Raji (cell line): ENCODE results near the gene AGBL1.

ENCODE experiments used
- POLR2A ChIP-seq: IDR thresholded peaks from 2 replicates; pipeline ENCODE4 v1.6.1; 2011; ENCODE audit warnings: low read depth, low read length, control low read depth; ENCODE audit not compliant: insufficient read depth

The AGBL1 gene

DNA sequence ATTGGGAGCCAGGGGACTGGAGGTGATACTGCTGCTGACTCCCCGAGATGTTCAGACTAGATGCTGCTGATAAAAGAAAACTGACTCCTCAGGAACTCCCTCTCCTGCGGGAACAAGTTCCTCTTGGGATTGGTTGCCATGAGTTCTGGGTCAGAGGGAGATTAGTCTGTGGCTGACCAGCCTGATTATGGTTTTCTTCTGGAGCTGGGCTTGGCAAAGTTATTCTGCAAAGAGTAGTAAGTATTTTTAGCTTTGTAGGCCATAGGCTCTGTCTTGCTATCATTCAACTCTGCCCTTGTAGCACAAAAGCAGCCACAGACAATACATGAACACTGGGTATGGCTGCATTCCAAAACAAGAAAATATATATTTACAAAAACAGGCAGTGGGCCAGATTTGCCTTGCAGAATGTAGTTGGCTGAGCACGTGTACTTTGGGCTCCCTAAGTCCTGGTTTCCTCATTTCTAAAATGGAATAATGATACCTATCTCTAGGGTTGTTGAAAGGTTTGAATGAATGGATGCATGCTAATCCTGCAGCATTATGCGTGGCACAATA lies 796.8 kb downstream of the AGBL1 start:
- no peak for TF ChIP-seq POLR2A

DNA sequence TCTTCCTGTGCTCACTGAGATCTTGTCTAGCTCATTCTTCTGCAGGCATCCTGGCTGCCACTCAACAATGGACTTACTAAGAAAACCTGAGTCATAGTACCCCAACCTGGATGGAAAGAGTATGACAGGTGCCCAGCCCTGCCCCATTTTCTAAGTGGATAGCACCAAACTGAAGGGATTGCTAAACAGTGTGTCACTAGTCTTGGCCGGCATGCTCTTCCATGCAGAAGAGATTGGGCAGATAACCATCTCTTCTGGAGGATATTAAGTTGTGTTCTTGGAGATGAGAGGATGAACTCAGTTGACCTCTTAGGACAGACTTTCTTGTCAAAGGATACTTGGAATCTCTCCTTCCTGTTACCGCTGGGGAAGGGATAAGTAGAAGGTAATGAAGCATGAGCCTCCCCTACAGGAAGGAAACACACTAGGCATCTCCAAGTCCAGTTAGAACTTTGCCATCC lies 797.5 kb downstream of the AGBL1 start:
- TF ChIP-seq POLR2A, result no peak

DNA sequence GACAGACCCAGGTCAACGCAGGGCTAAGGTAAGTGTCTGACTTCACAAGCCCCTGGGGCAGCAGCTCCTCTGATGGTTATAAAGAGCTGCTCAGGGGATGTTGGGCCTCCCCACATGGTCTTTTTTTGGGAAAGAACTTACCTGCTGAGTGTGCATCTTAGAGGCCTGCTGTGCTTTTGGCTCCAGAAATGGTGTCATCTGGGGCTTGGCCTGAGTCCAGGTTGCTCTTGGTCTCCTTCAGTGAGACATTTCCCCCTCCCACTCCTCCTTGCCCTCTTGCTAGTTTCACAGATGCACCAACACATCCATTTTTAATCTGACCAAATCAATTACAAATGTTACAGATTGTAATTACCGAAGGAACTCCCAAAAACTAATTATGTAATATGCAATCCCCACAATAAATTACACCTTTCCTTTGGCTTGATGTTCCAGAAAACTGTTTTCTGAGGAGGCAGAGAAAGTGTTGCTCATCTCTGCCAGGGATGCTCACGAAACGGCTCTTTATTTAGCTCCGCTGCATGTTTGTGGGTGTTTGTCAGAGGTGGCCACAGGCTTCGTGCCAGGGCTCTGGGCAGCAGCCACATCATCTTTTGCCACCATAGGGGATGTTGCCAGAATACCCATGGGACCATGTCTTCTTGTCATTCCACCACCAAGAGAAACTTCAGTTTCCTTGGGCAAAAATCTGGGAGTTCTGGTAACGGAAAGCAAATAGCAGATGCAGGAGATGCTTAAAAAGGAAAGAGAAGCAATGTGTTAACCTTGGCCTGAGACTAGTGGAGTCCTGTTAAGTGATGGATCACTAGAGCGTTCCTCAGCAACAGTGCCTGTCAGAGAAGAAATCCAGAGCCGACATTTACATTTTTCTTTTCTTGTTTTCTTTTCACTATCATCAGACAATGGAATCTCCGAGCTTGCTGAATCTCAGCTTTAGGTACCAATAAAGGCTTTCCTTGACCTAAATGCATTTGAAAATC lies 799.9 kb downstream of the AGBL1 start:
- no peak for TF ChIP-seq POLR2A

DNA sequence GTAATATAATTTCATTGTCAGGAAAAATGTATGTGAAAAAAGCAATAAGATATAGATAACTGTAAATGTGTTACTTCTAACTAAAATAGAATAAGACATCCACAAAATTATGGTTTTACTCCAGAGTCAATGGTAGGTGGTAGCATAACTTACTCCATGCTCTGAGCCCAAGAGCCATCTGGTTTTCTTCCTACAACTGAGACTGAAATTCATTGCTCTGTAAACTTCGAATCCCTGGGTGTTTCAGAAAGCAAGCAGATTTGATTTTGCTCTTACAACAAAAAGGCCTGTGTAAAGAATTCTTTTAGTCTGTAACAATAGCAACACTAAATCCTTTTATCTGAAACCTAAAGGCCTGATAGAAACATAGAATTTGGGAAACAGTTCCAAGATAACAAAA lies 805.9 kb downstream of the AGBL1 start:
- no peak for TF ChIP-seq POLR2A

DNA sequence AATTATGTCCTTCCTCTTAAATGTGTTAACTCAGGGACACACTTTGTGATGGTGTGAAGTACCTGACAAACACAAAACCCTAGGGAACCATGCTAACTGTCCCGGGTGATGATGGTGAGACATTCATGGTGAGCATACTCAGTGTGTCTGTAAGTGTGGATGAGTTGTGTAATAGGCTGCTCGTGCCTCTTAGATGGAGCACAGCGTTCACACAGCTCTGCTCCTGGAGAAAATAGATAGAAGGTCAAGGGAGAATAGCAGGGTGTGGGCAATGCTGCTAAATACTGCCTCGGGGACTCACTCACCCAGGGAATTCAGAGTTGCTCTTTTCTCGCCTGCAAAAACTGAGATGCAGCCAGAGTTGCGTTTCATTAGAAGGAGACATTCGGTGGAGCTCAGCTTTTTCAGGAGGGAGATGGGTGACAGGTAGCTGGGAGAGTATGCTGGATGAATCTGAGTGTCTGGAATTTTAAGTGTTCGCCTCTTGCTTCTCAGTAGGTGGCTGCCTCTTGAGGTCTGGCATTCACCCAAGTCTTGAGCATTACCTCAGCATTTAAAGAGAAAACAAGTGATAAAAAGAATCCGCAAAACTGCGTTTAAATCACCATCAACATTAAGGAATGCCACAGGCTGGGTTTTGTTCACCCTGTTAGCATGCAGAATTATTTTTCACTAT lies 813.2 kb downstream of the AGBL1 start:
- no peak for TF ChIP-seq POLR2A

DNA sequence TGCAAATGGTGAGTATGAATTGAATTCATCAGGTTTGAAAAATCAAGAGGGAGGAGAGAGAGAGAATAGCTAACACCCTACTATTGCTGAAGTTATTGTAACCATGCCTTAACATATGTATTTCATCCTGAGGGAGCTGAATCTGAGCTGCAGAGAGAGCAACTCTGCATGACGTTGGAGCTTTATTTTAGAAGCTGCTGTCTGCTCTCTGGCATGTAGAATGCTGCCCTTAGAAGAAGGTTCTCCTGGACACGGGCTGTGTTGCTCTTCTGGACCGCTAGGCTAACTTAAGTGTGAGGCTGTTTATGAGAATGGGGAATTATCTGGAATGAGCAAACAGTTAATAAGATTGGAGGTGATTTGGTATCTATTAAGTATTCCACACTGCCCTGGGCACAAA lies 814.6 kb downstream of the AGBL1 start:
- TF ChIP-seq POLR2A, result no peak

DNA sequence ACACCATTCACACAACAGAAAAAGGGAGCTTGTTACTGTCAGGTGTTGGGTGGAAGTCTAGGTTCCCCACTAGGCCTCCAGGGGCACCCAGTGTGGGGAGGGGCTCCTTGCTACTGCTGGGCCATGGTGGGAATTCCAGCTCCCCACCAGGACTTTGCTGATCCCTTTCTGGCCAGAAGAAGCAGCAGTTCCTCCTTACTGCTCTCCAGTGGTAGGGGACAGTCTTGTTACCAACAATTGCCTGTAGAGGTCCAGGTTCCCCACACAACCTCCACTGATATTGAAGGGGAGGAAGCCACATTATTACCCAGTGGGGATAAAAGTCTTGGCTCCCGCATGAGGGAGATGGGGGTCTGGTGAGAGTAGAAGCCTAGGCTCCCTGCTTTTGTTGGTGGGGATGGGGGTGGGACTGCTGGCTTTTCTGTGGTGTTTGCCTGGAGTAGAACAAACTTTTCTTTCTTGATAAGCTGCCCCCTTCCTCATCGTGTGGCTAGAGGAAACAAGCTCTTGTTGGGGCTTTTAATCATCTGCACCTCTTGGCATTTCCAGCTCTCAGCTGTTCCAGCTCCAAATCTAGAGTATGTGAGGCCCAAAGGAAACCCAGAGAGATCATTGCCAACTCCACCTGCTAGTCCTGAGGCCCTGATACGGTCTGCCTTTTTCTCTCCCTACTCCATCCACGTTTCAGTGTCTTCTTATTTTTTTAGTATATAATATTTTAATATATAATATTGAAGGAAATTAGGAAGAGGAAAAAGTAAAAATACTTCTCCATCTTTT lies 824.2 kb downstream of the AGBL1 start:
- no peak for TF ChIP-seq POLR2A

DNA sequence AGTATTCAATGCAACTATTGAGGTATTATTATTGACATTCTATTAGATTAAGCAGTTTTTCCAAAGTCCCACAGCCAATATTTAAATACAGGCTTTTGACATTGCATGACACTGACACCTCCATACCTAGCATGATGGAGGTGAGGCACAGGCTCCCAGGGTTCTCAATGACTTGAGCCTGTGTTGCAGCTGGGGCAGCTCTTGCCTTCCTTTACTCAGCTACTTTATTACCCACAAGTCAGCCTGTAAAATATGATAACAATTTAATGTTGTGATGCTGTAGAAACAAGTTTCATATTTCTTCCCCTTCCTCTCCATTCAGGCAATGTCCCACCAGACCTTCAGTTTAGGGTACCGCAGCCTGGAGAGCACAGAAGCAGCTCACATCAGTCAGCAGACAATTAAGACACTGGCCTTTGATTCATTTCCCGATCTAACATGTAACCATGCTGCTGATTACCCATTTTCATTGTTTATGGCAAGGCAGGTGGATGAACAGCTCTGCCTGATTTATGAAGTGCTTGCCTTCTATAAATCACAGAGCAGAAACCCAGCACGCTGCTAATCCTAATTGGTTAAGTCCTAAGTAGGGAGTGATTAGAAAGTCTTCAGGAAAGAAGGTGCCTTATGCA lies 826.1 kb downstream of the AGBL1 start:
- no peak for TF ChIP-seq POLR2A

DNA sequence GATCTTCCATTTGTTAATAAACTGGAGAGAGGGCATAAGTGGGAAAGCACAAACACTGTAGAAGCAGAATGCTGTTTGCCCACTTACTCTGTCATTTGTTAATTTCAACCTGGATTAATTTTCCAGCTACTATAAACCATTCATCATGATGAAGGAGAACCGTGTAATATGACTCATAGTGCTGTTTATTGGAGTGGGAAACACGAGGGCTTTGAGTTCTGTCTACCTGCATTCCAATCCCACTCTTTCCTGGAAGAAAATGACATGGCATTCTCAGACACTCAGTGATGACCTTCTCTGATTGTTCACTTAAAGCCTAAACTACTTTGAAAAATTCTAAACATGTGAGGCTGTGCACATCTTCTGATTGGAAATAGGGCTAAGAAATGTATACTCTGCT lies 826.7 kb downstream of the AGBL1 start:
- TF ChIP-seq POLR2A, result no peak

DNA sequence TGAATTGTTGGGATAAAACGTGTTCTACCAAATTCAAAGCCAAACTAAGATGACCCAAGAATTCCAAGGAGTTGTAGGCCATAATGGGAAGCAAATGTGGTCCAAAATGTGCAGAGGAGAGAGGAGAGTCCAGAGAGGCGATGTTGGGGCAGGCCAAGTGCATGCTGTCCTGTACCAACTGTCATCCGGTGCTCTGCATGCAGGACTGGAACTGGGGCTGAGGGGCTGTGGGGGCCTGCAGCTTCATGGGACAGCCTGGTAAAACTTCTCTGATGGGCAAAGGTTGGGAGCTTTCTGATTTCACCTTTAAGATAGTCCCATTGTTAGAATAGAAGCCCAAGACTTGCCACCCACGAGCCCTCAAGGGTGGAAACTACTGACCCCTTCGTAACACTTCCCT lies 831.4 kb downstream of the AGBL1 start:
- no peak for TF ChIP-seq POLR2A

DNA sequence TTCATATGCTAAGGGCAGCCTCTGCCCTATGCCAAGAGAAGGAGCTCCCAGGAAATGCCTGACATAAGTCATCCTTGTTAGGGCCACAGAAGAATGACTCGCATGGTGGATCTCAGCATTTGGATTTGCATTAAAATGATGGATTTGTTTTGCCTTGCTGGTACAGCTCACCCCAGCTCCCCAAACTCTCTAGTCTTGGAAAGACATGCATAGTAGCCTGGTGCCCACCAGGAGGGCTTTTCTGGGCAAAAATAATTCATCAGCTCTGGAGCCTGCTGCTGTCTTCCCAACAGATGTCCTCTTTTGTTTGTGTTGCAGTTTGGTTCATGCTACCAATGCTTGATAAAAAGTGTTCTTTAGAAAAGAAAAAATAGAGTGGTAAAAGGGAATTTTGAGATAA lies 833.0 kb downstream of the AGBL1 start:
- no peak for TF ChIP-seq POLR2A

DNA sequence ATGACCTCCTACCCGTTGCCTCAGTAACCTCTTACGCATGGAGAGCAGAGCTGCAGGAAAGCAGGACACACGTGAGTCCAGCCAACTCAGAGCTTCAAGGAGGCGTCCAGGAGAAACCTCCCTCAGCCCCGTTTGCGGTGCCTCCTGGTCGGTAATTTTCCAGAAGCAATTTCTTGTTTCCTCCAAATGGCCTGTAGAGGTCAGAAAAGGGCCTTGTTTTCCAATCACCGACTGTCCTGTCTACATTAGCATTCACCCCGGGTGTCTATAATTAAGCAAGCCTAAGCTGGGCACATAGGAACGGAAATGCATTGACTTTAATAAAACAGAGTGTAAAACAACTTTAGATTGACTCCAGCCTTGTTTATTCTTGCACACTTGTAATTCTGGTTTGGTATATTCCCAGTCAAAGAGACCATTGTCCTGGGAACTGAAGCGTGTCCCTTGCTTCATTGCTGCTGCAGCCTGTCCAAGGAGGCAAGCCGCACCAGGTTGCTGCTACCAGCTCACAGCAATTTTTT lies 836.2 kb downstream of the AGBL1 start:
- no peak for TF ChIP-seq POLR2A

DNA sequence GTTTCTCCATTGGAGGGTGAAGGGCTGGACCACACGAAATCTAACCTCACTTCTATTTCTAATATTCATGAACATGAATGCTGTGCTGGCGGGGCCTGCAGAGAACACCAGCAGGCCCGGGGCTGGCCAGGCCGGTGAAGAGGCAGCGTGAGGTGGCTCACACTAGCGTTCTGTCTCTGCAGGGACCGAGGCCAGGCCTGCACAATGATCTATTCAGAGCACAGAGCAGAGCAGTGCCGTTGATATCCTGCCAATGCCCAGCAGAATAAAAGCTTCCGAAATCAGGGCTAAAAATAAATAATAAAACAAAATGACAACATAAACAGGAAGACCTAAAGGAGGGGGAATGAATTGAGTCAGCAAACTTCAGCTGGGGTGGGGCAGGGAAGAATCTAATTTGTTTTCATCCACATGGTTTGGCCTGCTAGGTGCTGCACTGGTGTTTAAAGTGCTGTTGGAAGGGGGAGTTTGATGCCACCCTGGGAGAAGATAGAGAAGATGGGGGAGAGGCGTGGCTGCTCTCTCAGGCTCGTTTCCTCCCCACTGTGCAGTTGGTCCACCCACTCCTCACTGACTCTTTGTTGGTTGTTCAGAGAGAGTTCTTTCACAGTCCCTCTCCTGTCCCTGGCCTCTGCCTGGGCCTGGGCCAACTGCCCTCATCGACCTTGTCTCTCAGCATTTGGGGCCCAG lies 837.1 kb downstream of the AGBL1 start:
- TF ChIP-seq POLR2A, result no peak

DNA sequence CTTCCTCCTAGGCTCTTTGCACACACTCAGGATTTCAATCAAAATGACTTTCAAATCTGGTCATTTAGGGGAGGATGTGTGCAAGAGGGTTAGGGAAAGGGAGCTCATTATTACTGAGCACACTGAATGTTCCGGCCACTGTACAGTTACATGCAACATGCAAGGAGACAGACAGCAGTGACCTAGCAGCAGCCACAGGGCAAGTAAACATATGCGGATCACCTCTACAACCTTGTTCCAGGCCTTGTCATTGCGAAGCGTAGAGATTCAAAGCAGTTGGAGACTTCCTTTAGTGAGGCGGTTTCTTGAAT lies 837.6 kb downstream of the AGBL1 start:
- no peak for TF ChIP-seq POLR2A

DNA sequence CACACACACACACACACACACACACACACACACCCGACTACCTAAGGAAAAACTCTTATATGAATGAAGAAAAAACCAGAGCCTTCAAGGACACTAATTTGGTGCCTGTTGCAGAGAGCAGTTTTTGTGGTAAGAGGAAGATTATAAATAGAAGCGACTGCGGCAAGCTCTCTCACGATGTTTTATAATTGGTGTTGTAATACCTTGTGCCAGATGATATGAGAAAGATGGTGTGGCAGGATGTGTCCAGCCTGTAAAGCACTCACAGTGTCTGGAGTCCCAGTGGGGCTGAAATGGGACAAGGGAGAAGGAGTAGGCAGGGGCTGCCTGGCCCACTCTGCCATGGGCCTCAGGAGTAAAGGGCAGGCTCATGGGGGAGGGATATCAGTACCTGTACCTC lies 839.9 kb downstream of the AGBL1 start:
- TF ChIP-seq POLR2A, result no peak

DNA sequence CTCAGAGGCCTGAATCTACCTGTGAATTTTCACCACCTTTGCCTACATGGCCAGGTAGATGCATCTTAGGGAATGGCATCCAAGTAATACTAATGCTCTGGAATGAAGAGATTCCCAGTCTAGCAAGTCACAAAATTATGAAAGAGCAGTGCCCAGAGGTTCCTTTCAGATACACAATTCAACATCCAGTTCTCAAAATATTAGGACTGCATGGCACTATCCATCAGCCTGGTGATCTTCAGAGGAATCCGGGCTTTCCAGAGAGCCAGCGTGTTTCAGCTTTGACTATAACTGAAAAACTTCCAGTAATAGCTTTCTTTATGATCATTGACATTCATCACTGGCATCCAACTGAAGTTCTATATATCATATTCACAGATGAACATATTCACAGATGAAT lies 849.8 kb downstream of the AGBL1 start:
- TF ChIP-seq POLR2A, result no peak
